ENCODE results near the gene C10orf143. TPM values are rescaled to one million over a fixed set of nuclear protein-coding genes. Genes with fewer than 3 reads are reported as not detected.

Gene C10orf143
- total RNA-seq, 3 donors from 2014 or later, result 2.3 to 10.4 (median 4.2) TPM

DNA sequence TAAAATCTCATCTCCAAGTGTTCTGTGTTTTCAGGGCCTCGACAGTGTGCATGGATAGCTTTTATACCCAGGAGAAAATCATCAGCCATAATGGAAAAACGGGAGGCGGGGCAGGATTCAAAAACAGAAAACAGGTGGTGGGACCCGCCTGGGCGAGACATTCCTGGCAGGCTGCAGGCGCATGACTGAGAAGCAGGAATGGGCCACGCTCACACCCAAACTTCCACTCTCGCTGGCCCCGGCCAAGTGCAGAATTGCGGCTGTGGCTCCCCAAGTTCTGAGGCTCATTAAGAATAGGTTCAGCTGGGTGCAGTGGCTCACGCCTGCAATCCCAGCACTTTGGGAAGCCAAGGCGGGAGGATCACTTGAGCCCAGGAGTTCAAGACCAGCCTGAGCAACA is 60.6 kb downstream of the C10orf143 start:
- intact Hi-C loops (cut with DNase I, micrococcal nuclease), result no loop called here
- no peak overlapping the region for H3K4me3 ChIP-seq
- no peaks in the 10 kb centered on the region for H3K36me3 ChIP-seq (ENCODE audit: low read depth)
- TF ChIP-seq, protein P1, sequence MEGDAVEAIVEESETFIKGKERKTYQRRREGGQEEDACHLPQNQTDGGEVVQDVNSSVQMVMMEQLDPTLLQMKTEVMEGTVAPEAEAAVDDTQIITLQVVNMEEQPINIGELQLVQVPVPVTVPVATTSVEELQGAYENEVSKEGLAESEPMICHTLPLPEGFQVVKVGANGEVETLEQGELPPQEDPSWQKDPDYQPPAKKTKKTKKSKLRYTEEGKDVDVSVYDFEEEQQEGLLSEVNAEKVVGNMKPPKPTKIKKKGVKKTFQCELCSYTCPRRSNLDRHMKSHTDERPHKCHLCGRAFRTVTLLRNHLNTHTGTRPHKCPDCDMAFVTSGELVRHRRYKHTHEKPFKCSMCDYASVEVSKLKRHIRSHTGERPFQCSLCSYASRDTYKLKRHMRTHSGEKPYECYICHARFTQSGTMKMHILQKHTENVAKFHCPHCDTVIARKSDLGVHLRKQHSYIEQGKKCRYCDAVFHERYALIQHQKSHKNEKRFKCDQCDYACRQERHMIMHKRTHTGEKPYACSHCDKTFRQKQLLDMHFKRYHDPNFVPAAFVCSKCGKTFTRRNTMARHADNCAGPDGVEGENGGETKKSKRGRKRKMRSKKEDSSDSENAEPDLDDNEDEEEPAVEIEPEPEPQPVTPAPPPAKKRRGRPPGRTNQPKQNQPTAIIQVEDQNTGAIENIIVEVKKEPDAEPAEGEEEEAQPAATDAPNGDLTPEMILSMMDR (IDR thresholded peaks at IDR 0.05), result no peak
- no peaks in the 10 kb centered on the region for H3K9me3 ChIP-seq
- no peaks in the 10 kb centered on the region for H3K4me1 ChIP-seq (ENCODE audit: low read depth)
- no peak for ATAC-seq
- DNase-seq, result no peak

DNA sequence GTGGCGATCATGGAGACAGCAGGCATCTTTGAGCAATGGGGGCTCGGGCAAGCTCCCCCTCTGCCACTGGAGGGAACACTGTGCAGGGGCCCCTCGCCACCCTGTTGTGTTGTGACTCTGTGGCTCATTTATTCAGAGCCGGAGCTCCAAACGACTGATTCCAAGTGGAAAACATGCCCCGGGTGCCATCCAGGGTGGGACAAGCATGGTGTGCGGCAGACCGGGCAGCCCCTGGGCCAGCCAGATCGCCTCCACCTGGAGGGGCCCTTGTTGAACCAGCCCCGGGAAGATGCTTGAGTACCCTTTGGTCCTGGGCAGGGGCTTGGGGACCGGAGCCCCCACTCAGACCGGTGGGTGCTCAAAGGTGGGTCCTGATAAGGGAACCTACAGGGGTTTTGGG is 61.4 kb downstream of the C10orf143 start:
- Histone ChIP-seq H3K36me3 (ENCODE audit: low read depth) (no peaks in the 10 kb centered on the region), H3K4me1 (ENCODE audit: low read depth) (no peaks in the 10 kb centered on the region), H3K4me3 (no peak overlapping the region), H3K9me3 (no peaks in the 10 kb centered on the region)
- no peak for ATAC-seq
- TF ChIP-seq, protein P1 (IDR thresholded peaks at IDR 0.05), result no peak
- intact Hi-C loops (cut with DNase I, micrococcal nuclease), result no loop called here
- no peak for DNase-seq

- intact Hi-C loops (cut with DNase I, micrococcal nuclease), result no loop called here
- Histone ChIP-seq H3K4me1 (ENCODE audit: low read depth) (no peaks in the 10 kb centered on the region), H3K9me3 (no peaks in the 10 kb centered on the region), H3K36me3 (ENCODE audit: low read depth) (no peaks in the 10 kb centered on the region), H3K4me3 (no peak overlapping the region)
- TF ChIP-seq, protein P1 (IDR thresholded peaks at IDR 0.05), result no peak
- ATAC-seq (no peak), DNase-seq (no peak)
Measured at GRCh38 chr10:130048081-130048480, 62.5 kb downstream of the C10orf143 start.

DNA sequence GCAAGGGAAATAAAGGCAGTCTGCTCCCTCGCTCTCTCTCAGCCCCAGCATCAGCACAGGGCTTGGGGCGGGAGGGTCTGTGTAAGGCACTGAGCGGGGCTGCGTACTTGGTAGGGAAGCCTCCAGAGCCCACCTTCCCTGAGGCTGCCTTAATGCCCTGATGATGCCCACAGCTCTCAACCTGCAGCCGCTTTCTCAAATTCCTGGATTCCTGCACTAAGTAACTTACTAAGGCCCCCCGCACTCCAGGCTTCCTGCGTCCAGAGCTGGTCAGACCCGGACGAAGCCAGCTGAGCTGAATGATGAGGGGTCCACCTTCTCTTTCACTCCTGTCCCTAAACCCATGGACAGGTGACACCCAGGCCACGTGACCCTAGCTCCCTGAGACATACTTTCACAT is 63.3 kb downstream of the C10orf143 start:
- TF ChIP-seq, protein P1 (IDR thresholded peaks at IDR 0.05), result no peak
- Histone ChIP-seq H3K9me3 (no peaks in the 10 kb centered on the region), H3K4me1 (ENCODE audit: low read depth) (no peaks in the 10 kb centered on the region), H3K36me3 (ENCODE audit: low read depth) (no peaks in the 10 kb centered on the region), H3K4me3 (no peak overlapping the region)
- DNase-seq (no peak), ATAC-seq (no peak)
- intact Hi-C loops (cut with DNase I, micrococcal nuclease), result no loop called here

DNA sequence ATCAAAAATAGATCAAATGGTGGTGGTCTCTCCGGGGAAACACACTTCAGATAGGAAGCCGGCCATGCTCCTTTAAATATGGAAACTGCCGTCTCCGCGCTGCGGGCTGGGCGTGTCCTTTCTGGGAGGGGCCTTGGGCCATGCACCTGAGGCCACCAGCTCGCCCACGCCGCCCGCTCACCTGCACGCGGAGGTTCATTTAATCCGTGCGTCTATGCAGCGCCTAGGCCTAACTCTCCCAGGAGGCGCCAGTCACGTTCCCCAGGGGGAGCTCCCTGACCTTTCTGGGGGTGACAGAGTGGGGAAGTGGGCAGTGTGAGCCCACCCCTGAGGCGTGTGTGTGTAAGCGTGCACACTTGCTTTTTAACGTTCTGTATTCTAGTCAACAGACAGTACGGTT is 64.0 kb downstream of the C10orf143 start:
- no peak for ATAC-seq
- no peak overlapping the region for H3K4me3 ChIP-seq
- intact Hi-C loops (cut with DNase I, micrococcal nuclease), result no loop called here
- TF ChIP-seq, protein P1 (IDR thresholded peaks at IDR 0.05), result no peak
- no peaks in the 10 kb centered on the region for H3K36me3 ChIP-seq (ENCODE audit: low read depth)
- no peak for DNase-seq
- H3K4me1 ChIP-seq (ENCODE audit: low read depth), result no peaks in the 10 kb centered on the region
- H3K9me3 ChIP-seq, result no peaks in the 10 kb centered on the region

GRCh38 chr10:130045801-130046321 is 64.8 kb downstream of the C10orf143 start:
- intact Hi-C loops (cut with DNase I, micrococcal nuclease), result no loop called here
- Histone ChIP-seq H3K9me3 (no peaks in the 10 kb centered on the region), H3K4me3 (no peak overlapping the region), H3K36me3 (ENCODE audit: low read depth) (no peaks in the 10 kb centered on the region), H3K4me1 (ENCODE audit: low read depth) (no peaks in the 10 kb centered on the region)
- peak in 1 of 3 donors; percentile 18 for DNase-seq
- ATAC-seq, result no peak
- TF ChIP-seq, protein P1 (IDR thresholded peaks at IDR 0.05), result no peak
